HG02798 (cell line): ENCODE data around the gene OPA1.

Source experiments
- ATAC-seq: cut with Tn5 transposase; IDR thresholded peaks from one replicate; pipeline ENCODE4 v1.9.1; 2021; ENCODE audit warnings: mild to moderate bottlenecking; ENCODE audit not compliant: unreplicated experiment, poor library complexity

OPA1 gene

DNA sequence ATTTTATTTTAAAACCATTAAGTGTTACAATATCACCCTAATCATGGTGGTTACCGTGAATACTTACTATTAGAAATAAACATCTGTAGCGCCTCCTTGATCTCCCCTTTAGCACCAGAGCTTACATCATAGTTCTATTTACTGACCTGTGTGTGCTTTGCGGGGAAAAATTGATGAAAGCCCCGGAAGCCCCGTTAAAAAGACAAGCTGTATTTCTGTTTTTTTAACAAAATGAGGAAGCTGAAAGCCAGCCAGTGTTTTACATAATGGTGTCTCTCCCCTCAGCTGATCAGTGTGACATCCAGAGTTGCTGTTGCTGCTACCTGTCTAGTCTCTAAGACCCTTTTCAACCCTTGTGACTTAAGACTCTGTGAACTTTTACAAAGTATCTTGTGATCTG is 100.8 kb downstream of the OPA1 start:
- ATAC-seq: no peak

- ATAC-seq: peak; percentile 56
These were observed 109.1 kb downstream of the OPA1 start for GRCh38 chr3:193701953-193702635.

DNA sequence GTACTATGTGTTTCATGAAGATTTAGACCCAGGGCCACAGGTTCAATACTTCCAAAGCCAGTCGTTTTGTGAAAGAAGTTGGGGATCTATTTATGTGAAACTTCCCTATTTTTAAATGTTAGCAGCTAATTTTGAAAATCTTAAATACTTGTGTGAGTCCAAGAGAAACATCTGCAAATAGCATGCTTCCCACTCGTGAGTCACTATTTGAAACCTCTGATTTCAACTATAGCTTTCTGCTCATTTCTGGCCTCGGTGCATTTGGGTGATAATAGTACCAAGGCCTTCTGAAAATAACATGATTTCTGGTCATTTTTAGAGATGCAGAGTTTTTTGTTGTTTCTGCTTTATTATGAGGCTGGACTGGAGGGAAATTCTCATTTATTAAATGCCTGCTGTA is 110.0 kb downstream of the OPA1 start:
- ATAC-seq: no peak

DNA sequence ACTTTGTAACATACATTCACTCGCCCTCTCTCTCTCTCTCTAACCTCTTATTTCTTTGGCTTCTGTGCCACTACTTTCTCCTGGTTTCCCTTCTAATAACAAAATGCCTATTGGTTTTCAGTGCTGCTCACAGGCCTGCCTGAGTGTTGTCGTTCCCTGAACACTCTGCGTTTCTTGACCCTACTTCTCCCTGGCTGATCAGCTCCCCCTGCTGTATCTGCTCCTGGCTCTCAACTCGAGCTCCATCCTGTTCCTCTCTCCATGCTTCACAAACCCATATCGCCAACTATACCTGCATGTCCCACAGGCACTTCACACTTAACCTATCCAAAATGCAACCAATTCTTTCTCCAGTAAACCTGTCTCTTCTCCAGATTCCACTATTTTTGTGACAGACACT is 111.4 kb downstream of the OPA1 start:
- no peak for ATAC-seq

DNA sequence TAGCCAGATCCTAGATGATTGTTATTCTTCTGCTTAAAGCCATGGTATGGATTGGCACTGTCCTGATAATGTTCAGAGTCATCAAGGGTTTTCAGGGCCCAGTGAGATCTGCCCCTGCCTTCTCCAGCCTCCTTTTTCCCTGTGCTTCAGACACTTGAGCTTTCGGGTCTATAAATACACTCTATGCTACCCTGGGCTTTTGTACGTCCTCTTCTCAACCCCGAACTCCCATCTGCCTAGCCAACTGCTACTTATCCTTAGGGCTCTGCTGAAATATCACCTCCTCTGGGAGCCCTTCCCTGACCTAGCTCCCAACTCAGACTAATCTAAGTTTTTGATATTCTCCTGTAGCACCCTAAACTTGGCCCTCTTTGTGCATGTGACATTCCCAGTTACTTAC is 115.3 kb downstream of the OPA1 start:
- no peak for ATAC-seq

DNA sequence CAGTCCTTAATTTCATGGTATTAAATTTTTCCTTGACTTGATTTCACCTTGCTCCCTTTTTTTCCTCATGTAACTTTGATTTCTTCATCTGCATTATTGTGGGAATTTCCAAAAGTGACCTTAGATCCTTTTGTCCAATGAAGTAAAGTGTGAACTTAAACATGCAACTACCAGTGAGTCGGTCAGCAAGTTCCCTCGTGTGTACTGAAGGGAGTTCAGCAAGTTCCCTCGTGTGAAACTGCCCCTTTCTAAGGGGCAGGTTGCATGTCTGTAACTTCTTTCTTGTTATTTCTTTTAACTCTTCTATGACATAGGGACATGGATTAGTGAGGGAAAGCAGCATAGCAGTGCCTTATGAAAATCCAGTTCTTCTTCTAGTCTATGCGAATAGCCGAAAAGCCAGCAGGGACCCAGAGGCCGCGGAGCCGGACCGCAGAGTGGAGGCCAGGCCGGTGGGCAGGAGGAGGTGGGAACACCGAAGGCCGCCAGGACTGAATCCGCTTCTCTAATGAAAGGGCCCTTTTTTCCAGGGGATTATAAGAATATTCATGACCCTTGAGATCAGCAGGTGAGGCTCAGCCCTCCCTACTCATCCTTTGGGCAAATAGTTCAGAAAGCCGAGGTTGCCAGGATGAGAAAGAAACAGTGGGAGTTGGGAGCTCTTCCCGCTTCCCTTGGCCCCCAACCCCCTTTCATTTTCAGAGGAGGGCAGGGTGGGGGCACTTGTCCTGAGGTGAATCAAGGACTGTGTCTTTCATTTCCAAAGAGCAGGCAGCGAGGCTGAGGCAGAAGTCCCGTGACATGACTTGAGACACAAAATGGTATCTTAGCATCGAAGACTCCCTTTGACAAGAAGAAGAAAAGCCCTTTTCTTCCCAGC is 117.5 kb downstream of the OPA1 start:
- no peak for ATAC-seq

- ATAC-seq: no peak
These were observed 118.1 kb downstream of the OPA1 start for GRCh38 chr3:193711166-193711485.

GRCh38 chr3:193711523-193711963 is 118.5 kb downstream of the OPA1 start:
- no peak for ATAC-seq

DNA sequence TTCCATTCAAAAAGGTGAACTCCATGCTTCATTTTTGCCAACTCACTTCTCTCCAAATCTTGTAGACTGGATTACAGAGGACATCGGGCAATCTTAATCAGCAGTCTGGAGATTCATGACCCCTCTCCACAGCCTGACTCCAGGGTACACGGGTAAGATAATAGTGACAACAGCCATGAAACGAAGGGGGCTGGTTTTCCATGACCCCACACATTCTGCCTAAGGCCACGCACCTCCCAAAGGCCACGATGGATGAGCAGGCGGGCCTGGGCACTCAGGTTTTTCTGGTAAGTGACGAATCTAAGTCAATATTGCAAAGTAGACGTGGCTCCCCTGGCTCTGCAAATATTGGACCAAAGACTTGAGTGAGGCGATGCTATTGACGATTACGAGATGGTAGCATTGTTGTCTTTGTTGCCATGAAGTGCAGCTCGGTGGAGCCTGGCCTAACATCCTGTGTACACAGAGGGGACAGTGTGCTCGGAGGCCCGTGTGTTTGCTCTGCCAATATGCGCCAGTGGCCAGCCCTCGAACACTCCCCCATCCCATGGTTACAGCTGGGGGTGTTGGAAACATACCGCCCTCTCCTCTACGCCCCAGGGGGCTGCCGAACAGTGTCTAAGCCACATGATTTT is 119.1 kb downstream of the OPA1 start:
- no peak for ATAC-seq

DNA sequence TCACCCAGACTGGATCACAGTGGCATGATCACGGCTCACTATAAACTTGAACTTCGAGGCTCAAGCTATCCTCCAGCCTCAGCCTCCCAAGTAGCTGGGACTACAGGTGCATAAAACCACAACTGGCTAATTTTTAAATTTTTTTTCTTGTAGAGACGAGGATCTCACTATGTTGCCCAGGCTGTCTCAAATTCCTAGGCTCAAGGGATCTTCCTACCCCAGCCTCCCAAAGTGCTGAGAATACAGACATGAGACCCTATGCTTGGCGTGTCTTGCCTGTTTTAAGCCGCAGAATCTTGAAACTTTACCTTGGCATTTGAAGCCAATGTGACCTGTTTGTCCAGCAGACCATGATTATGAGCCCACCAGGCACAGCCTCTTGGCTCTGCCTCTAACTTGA is 119.9 kb downstream of the OPA1 start:
- ATAC-seq: no peak

DNA sequence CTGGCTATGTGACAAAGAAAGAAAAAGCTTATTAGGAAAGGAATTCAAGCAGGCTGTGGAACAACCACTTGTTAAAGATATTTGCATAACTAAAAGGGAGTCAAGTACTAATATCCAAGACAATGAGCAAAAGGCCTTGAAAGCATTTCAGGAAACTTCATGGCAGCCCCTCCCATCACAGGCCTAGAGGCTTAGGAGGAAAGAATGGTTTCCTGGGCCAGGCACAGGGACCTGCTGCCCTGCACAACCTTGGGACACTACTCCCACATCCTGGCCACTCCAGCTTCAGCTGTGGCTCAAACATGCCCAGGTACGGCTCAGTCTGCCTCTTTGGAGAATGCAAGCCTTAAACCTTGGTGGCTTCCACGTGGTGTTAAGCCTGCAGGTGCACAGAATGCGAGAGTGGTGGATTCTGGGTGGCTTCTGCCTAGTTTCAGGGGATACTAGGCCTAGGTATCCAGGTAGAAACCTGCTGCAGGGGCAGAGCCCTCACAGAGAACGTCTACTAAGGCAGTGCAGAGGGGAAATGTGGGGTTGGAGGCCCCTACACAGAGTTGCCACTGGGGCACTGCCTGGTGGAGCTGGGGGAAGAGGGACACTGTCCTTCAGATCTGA is 121.6 kb downstream of the OPA1 start:
- no peak for ATAC-seq

DNA sequence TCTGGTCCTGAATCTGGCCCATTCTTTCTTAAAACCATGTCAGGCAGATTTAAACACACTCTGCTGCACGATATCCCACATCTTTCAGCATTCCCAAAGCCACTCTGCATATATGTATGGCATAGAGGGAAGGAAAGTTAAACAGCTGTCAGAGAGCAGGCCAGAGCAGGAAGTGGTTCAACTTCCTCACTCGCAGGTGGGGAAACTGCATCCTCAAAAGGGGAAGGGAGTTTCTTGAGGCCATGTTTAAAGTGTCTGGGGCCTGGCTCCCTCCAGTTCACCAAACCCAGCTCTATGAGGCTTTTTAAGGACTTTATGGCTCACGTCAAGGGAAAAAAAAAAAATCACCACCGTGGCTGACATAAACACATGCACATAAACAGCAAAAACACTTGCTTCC is 123.1 kb downstream of the OPA1 start:
- ATAC-seq: no peak

GRCh38 chr3:193719735-193720134 is 126.7 kb downstream of the OPA1 start:
- no peak for ATAC-seq

DNA sequence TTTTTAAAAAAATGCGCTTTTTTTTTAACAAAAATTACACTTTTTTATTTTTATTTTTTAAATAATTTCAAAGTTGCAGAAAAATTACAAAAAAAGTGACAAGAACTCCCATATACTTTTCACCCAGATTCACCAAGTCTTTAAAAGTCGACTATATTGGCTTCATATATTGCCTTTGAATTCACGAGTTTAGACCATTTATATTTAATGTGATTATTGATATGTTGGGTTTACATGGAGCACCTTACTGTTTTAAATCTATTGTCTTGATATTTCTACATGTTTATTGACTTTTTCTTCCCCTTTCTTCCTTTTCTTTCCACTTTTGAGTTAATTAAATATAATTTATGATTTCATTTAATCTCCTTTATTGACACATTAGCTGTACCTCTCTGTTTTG is 127.2 kb downstream of the OPA1 start:
- no peak for ATAC-seq

DNA sequence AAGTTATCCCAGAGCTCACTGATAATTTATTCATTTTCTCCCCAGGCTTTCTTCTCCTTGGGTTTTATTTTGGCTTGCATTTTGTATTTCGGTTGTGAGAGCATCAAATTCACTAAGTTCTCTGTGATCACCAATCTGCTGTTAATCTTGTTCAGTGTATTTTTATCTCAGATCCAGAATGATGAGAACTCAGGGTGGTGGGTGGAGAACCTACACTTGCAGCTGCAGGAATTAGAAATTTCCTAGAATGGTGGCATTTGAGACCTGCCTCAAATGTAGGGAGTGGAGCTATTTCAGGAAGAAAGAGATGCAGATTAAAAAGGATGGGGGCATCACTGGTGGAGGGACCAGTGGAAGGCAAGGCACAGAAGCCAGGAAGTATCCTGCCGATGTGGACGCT is 129.6 kb downstream of the OPA1 start:
- ATAC-seq: no peak

- no peak for ATAC-seq
These were observed 134.1 kb downstream of the OPA1 start for GRCh38 chr3:193727089-193727488.

GRCh38 chr3:193728429-193729087 is 135.6 kb downstream of the OPA1 start:
- no peak for ATAC-seq

- ATAC-seq: no peak
These were observed 136.1 kb downstream of the OPA1 start for GRCh38 chr3:193729088-193729465.

DNA sequence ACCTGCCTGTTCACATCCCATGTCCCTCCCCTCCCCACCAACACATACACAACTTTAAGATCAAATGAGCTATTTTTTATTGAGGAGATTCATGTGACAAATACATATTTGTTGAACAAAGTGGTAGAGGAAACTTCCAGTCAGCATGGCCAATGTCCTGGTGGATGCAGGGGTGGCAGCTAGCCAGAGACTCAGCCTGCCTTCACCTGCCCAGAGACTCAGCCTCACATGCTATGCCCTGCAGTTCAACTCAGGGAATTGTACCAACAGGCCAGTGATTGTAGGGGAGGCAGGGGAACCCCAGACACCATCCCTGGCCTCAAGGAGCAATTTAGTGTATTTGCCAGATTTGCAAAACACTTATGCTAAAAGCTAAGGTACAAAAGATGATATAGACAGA is 136.6 kb downstream of the OPA1 start:
- no peak for ATAC-seq

- ATAC-seq: no peak
These were observed 137.5 kb downstream of the OPA1 start for GRCh38 chr3:193730511-193730910.

DNA sequence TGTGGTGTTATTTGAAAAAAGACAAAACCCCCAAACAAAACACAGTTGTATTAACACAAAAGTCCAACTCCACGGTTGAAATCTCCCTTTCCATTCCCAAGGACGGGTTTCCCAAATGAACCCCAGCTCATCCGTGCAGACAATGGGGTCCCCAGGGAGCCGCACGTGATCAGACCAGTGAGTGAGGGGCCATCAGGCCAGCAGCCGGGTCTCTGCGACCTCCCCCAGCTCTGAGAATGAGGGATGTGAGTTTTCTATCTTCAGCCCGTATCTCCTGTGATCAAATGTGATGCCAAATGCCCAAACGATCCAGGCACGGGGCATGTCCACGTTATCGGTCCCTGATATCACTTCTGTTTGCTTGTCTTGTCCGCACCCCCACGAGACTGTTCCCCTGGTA is 138.0 kb downstream of the OPA1 start:
- no peak for ATAC-seq
